Lower leg skin (tissue), 4 donors: ENCODE results near the gene SMAD6. TPM values are rescaled to one million over a fixed set of nuclear protein-coding genes. Genes with fewer than 3 reads are reported as not detected.

ENCODE experiments used
- DNase-seq, 2 donors: peaks; one replicate each; pipeline ENCODE4 v3.0.0-alpha.2; 2019; ENCODE audit warnings: low spot score in 2 of 2
- H3K4me3 ChIP-seq: fragments of 200-600 bp; sonication (generic); 2 replicates; pipeline ENCODE4 v1.5.1; 2017; ENCODE audit warnings: mild to moderate bottlenecking, low read depth; ENCODE audit not compliant: poor library complexity, severe bottlenecking
- POLR2A ChIP-seq, 2 donors: fragments of 450-650 bp; IDR thresholded peaks; one replicate each; pipeline ENCODE4 v1.6.1; 2016 to 2017; ENCODE audit warnings: antibody characterized with exemption in 2 of 2, mild to moderate bottlenecking in 1 of 2, moderate library complexity in 1 of 2
- WGBS, 2 donors: methylation state at CpG; one replicate each; pipeline ENCODE4 v1.1.5; 2018; 5-methylcytosine and 5-hydroxymethylcytosine counted together
- intact Hi-C: fragments of 100-400 bp; cut with DNase I; formaldehyde crosslinking; loops from one replicate; pipeline ENCODE4 v1.15.0; 2023; ENCODE audit warnings: low total_unique reads
- total RNA-seq, 4 donors: library from RNA; depleted of rRNA; stranded (reverse); fragments of >200 nt; gene quantifications; one replicate each; pipeline ENCODE4 v1.1.0, GENCODE V29; 2016
- TF ChIP-seq, protein P1 (sequence below), 3 donors: fragments of 450-650 bp; IDR thresholded peaks; one replicate each; pipeline ENCODE4 v1.5.1; 2016; ENCODE audit warnings: antibody characterized with exemption in 3 of 3, mild to moderate bottlenecking in 3 of 3, moderate library complexity in 2 of 3

The SMAD6 gene
- total RNA-seq, 4 donors from 2014 or later: 2.0 to 9.1 (median 6.7) TPM

GRCh38 chr15:66721954-66722353 is 19.9 kb downstream of the SMAD6 start:
- intact Hi-C loops: no loop called here
- TF ChIP-seq POLR2A (IDR thresholded peaks at IDR 0.05): no peak
- TF ChIP-seq, protein P1, sequence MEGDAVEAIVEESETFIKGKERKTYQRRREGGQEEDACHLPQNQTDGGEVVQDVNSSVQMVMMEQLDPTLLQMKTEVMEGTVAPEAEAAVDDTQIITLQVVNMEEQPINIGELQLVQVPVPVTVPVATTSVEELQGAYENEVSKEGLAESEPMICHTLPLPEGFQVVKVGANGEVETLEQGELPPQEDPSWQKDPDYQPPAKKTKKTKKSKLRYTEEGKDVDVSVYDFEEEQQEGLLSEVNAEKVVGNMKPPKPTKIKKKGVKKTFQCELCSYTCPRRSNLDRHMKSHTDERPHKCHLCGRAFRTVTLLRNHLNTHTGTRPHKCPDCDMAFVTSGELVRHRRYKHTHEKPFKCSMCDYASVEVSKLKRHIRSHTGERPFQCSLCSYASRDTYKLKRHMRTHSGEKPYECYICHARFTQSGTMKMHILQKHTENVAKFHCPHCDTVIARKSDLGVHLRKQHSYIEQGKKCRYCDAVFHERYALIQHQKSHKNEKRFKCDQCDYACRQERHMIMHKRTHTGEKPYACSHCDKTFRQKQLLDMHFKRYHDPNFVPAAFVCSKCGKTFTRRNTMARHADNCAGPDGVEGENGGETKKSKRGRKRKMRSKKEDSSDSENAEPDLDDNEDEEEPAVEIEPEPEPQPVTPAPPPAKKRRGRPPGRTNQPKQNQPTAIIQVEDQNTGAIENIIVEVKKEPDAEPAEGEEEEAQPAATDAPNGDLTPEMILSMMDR (IDR thresholded peaks at IDR 0.05): no peak
- DNase-seq: no peak
- WGBS, 2 donors: 79 to 89% methylated on average over 6 of the region's 6 CpGs
- H3K4me3 ChIP-seq: no peak overlapping the region

GRCh38 chr15:66722757-66723540 is 20.9 kb downstream of the SMAD6 start:
- TF ChIP-seq, protein P1 (IDR thresholded peaks at IDR 0.05): no peak
- TF ChIP-seq POLR2A (IDR thresholded peaks at IDR 0.05): no peak
- WGBS, 2 donors: 59 to 81% methylated on average over 5 of the region's 5 CpGs
- intact Hi-C loops: no loop called here
- no peak for DNase-seq
- H3K4me3 ChIP-seq: no peak overlapping the region

GRCh38 chr15:66723826-66724731 is 22.0 kb downstream of the SMAD6 start:
- no peak overlapping the region for H3K4me3 ChIP-seq
- no peak for DNase-seq
- intact Hi-C loops: no loop called here
- WGBS, 2 donors: 90 to 92% methylated on average over 1 of the region's 1 CpG
- no peak for TF ChIP-seq POLR2A (IDR thresholded peaks at IDR 0.05)
- TF ChIP-seq, protein P1 (IDR thresholded peaks at IDR 0.05): no peak

DNA sequence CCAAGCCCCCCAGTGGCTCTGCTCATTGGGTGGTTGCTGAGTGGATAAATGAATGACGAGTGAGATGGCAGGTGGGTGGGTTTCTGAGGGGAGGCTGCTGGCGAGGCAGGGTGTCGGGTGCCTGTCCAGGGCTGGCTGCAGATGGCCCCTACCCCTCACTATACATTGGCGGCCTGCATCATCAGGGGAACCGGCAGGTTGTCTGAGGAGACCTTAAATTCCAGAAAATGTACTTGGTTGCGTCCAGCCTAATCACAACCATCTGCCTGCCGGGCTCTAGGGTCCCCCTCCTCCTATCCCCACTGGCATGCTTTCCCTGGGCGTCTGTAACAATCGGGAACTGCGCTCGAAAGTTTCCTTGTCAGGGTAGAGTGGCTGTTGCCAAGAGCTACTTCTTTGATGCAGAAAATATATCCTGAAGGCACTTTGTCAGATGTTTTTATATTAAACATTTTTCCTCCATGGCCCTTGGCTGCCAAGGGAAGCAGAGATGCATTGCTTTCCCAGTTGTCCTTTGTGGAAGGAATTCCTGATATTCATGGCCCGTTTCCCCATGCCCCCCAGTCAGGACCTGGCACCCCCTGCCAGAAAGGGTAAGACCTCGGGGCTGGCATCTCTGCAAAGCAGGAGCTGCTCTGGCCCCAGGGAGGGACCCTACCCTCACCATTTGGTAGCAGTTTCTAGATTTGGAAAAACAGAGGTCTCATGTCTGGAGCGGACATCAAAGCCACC is 22.9 kb downstream of the SMAD6 start:
- no peak for DNase-seq
- intact Hi-C loops: no loop called here
- H3K4me3 ChIP-seq: no peak overlapping the region
- 35 to 51% methylated on average over 14 of the region's 14 CpGs for WGBS, 2 donors
- TF ChIP-seq POLR2A (IDR thresholded peaks at IDR 0.05): no peak
- TF ChIP-seq, protein P1 (IDR thresholded peaks at IDR 0.05): no peak

DNA sequence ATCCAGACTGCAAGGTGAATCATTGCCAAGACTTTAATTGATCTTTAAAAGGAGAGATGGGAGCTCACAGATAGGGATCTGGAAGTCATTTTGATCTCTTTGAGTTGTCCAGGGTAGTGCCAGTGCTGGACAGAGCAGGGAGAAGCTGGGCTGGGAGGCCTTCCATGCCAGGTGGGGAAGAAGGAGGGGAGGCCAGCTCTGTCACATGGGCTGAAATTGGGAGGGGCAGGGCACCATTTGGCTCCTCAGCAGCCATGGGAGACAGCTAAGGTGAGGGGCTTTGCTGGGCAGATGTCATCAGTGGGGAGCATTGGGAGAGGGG is 23.4 kb downstream of the SMAD6 start:
- intact Hi-C loops: no loop called here
- TF ChIP-seq, protein P1 (IDR thresholded peaks at IDR 0.05): no peak
- TF ChIP-seq POLR2A (IDR thresholded peaks at IDR 0.05): no peak
- no peak for DNase-seq
- H3K4me3 ChIP-seq: no peak overlapping the region
